Trophoblast cell (in vitro differentiated cells and primary cell): ENCODE data around the gene EXOC4.

ENCODE experiments used
- DNase-seq, 2 donors: peaks; one replicate each; pipeline ENCODE4 v3.0.0-alpha.2; 2016
- H2AFZ ChIP-seq: 2 replicates; pipeline ENCODE4 v1.6.1; 2013; ENCODE audit warnings: low read length, moderate library complexity, mild to moderate bottlenecking; ENCODE audit not compliant: insufficient read depth, poor library complexity
- H2AK5ac ChIP-seq: 2 replicates; pipeline ENCODE4 v1.6.1; 2013; ENCODE audit warnings: mild to moderate bottlenecking, low read length
- H2BK120ac ChIP-seq: 2 replicates; pipeline ENCODE4 v1.6.1; 2013; ENCODE audit warnings: low read length, mild to moderate bottlenecking, moderate library complexity; ENCODE audit not compliant: insufficient read depth, poor library complexity
- H2BK12ac ChIP-seq: 2 replicates; pipeline ENCODE4 v1.6.1; 2013; ENCODE audit warnings: mild to moderate bottlenecking, low read length, moderate library complexity
- H2BK5ac ChIP-seq: 2 replicates; pipeline ENCODE4 v1.6.1; 2013; ENCODE audit warnings: low read length, low read depth, moderate library complexity, mild to moderate bottlenecking; ENCODE audit not compliant: poor library complexity
- H3K14ac ChIP-seq: 2 replicates; pipeline ENCODE4 v1.6.1; 2013; ENCODE audit warnings: mild to moderate bottlenecking, low read length
- H3K18ac ChIP-seq: 2 replicates; pipeline ENCODE4 v1.6.1; 2013; ENCODE audit warnings: mild to moderate bottlenecking, low read length
- H3K23ac ChIP-seq: 2 replicates; pipeline ENCODE4 v1.6.1; 2013; ENCODE audit warnings: low read length
- H3K27ac ChIP-seq: 2 replicates; pipeline ENCODE4 v1.5.1; 2013; ENCODE audit warnings: low read depth, mild to moderate bottlenecking, inconsistent platforms, low read length, moderate library complexity
- H3K27me3 ChIP-seq: 2 replicates; pipeline ENCODE4 v1.6.1; 2013; ENCODE audit warnings: inconsistent platforms, mild to moderate bottlenecking, low read length, moderate library complexity; ENCODE audit not compliant: insufficient read depth
- H3K36me3 ChIP-seq, 2 experiments: 1 replicate in 1 of 2; 2 replicates in 1 of 2; pipeline ENCODE4 v1.6.1; 2013; ENCODE audit warnings: low read length in 2 of 2, mild to moderate bottlenecking in 2 of 2, moderate library complexity in 1 of 2; ENCODE audit not compliant: insufficient read depth in 2 of 2, control insufficient read depth in 1 of 2
- H3K4ac ChIP-seq: 2 replicates; pipeline ENCODE4 v1.6.1; 2013; ENCODE audit warnings: low read depth, mild to moderate bottlenecking, low read length, moderate library complexity
- H3K4me1 ChIP-seq, 2 experiments: 1 replicate in 1 of 2; 2 replicates in 1 of 2; pipeline ENCODE4 v1.6.1; 2013; ENCODE audit warnings: low read length in 2 of 2, mild to moderate bottlenecking in 2 of 2, moderate library complexity in 1 of 2; ENCODE audit not compliant: insufficient read depth in 2 of 2, control insufficient read depth in 1 of 2
- H3K4me2 ChIP-seq: 2 replicates; pipeline ENCODE4 v1.6.1; 2013; ENCODE audit warnings: inconsistent platforms, mild to moderate bottlenecking, low read length, moderate library complexity
- H3K4me3 ChIP-seq: 2 replicates; pipeline ENCODE4 v1.5.1; 2013; ENCODE audit warnings: mild to moderate bottlenecking, low read depth, low read length, inconsistent platforms
- H3K79me1 ChIP-seq: one replicate; pipeline ENCODE4 v1.6.1; 2013; ENCODE audit warnings: low read length
- H3K79me2 ChIP-seq: 2 replicates; pipeline ENCODE4 v1.6.1; 2013; ENCODE audit warnings: low read length, mild to moderate bottlenecking; ENCODE audit not compliant: control insufficient read depth, insufficient read depth, poor library complexity
- H3K9ac ChIP-seq: 2 replicates; pipeline ENCODE4 v1.6.1; 2013; ENCODE audit warnings: mild to moderate bottlenecking, low read length
- H3K9me3 ChIP-seq: 2 replicates; pipeline ENCODE4 v1.6.1; 2013; ENCODE audit warnings: low read depth, mild to moderate bottlenecking, control low read depth, inconsistent platforms, low read length; ENCODE audit not compliant: insufficient read depth
- H4K12ac ChIP-seq: 2 replicates; pipeline ENCODE4 v1.6.1; 2013; ENCODE audit warnings: low read depth, mild to moderate bottlenecking, low read length, moderate library complexity
- H4K8ac ChIP-seq: 2 replicates; pipeline ENCODE4 v1.6.1; 2013; ENCODE audit warnings: low read depth, mild to moderate bottlenecking, low read length, moderate library complexity
- H4K91ac ChIP-seq: one replicate; pipeline ENCODE4 v1.6.1; 2013; ENCODE audit warnings: low read depth, mild to moderate bottlenecking, low read length, moderate library complexity
- WGBS: extraction: QIAGEN DNeasy Blood & Tissue Kit; methylation state at CpG from one replicate; pipeline ENCODE4 v1.1.7; 2013; ENCODE audit warnings: missing lambda C conversion rate; ENCODE audit not compliant: insufficient read length, insufficient coverage; ENCODE audit errors: extremely low coverage; 5-methylcytosine and 5-hydroxymethylcytosine counted together

EXOC4 gene

GRCh38 chr7:133517766-133518165 lies 264.9 kb downstream of the EXOC4 start:
- WGBS = no CpG with 5 or more reads among the region's 4 CpGs
- no peak for DNase-seq
- no peaks in the 10 kb centered on the region for H3K36me3 ChIP-seq
- H3K18ac ChIP-seq = no peak overlapping the region
- H2BK5ac ChIP-seq = no peak overlapping the region
- no peak overlapping the region for H2AFZ ChIP-seq
- no peak overlapping the region for H2BK120ac ChIP-seq
- no peak overlapping the region for H4K91ac ChIP-seq
- H3K27me3 ChIP-seq = no peaks in the 10 kb centered on the region
- no peak overlapping the region for H2BK12ac ChIP-seq
- H3K23ac ChIP-seq = no peak overlapping the region
- H3K4me2 ChIP-seq = no peak overlapping the region
- no peak overlapping the region for H4K12ac ChIP-seq
- no peak overlapping the region for H4K8ac ChIP-seq
- no peak overlapping the region for H3K27ac ChIP-seq
- H3K79me1 ChIP-seq = no peaks in the 10 kb centered on the region
- H3K9me3 ChIP-seq = no peaks in the 10 kb centered on the region
- no peak overlapping the region for H3K9ac ChIP-seq
- H3K79me2 ChIP-seq = no peaks in the 10 kb centered on the region
- no peaks in the 10 kb centered on the region for H3K4me1 ChIP-seq
- no peak overlapping the region for H3K14ac ChIP-seq
- no peak overlapping the region for H3K4me3 ChIP-seq
- H3K4ac ChIP-seq = no peak overlapping the region
- H2AK5ac ChIP-seq = no peak overlapping the region

GRCh38 chr7:133518718-133519117 lies 265.8 kb downstream of the EXOC4 start:
- H3K4me3 ChIP-seq = no peak overlapping the region
- H2AK5ac ChIP-seq = no peak overlapping the region
- H2BK12ac ChIP-seq = no peak overlapping the region
- H3K27ac ChIP-seq = no peak overlapping the region
- H3K4ac ChIP-seq = no peak overlapping the region
- H3K79me1 ChIP-seq = no peaks in the 10 kb centered on the region
- H2BK120ac ChIP-seq = no peak overlapping the region
- no peaks in the 10 kb centered on the region for H3K36me3 ChIP-seq
- no peak overlapping the region for H3K18ac ChIP-seq
- no peak overlapping the region for H4K91ac ChIP-seq
- WGBS = no CpG with 5 or more reads among the region's 2 CpGs
- H4K8ac ChIP-seq = no peak overlapping the region
- no peak overlapping the region for H3K4me2 ChIP-seq
- no peak overlapping the region for H3K9ac ChIP-seq
- no peak for DNase-seq
- no peak overlapping the region for H3K14ac ChIP-seq
- no peaks in the 10 kb centered on the region for H3K79me2 ChIP-seq
- H3K27me3 ChIP-seq = no peaks in the 10 kb centered on the region
- H4K12ac ChIP-seq = no peak overlapping the region
- no peak overlapping the region for H2AFZ ChIP-seq
- no peak overlapping the region for H3K23ac ChIP-seq
- H3K9me3 ChIP-seq = no peaks in the 10 kb centered on the region
- no peak overlapping the region for H2BK5ac ChIP-seq
- H3K4me1 ChIP-seq = no peaks in the 10 kb centered on the region

- Histone ChIP-seq H3K9me3 (no peaks in the 10 kb centered on the region), H3K27me3 (no peaks in the 10 kb centered on the region), H4K8ac (no peak overlapping the region), H3K4me1 (no peaks in the 10 kb centered on the region), H3K36me3 (no peaks in the 10 kb centered on the region), H4K91ac (no peak overlapping the region), H2AFZ (no peak overlapping the region), H3K4ac (no peak overlapping the region), H3K27ac (no peak overlapping the region), H2BK5ac (no peak overlapping the region), H3K9ac (no peak overlapping the region), H3K23ac (no peak overlapping the region), H3K4me3 (no peak overlapping the region), H4K12ac (no peak overlapping the region), H3K4me2 (no peak overlapping the region), H2BK12ac (no peak overlapping the region), H3K79me2 (no peaks in the 10 kb centered on the region), H3K14ac (no peak overlapping the region), H3K79me1 (no peaks in the 10 kb centered on the region), H2AK5ac (no peak overlapping the region), H2BK120ac (no peak overlapping the region), H3K18ac (no peak overlapping the region)
- DNase-seq = no peak
- WGBS = no CpG with 5 or more reads among the region's 1 CpG
Measured at GRCh38 chr7:133520248-133520647, 267.4 kb downstream of the EXOC4 start.

- Histone ChIP-seq H3K27me3 (no peaks in the 10 kb centered on the region), H4K12ac (no peak overlapping the region), H4K8ac (no peak overlapping the region), H3K9ac (no peak overlapping the region), H3K14ac (no peak overlapping the region), H3K9me3 (no peaks in the 10 kb centered on the region), H2BK12ac (no peak overlapping the region), H2AFZ (no peak overlapping the region), H2BK120ac (no peak overlapping the region), H3K18ac (no peak overlapping the region), H2AK5ac (no peak overlapping the region), H3K4me1 (no peaks in the 10 kb centered on the region), H3K36me3 (no peaks in the 10 kb centered on the region), H3K4me3 (no peak overlapping the region), H3K4ac (no peak overlapping the region), H3K79me2 (no peaks in the 10 kb centered on the region), H3K4me2 (no peak overlapping the region), H3K23ac (no peak overlapping the region), H3K79me1 (no peaks in the 10 kb centered on the region), H4K91ac (no peak overlapping the region), H2BK5ac (no peak overlapping the region), H3K27ac (no peak overlapping the region)
- no CpG with 5 or more reads among the region's 2 CpGs for WGBS
- no peak for DNase-seq
Measured at GRCh38 chr7:133522501-133522900, 269.6 kb downstream of the EXOC4 start.
